MM.1S (cell line): ENCODE data around the gene CDC6.

Source experiments
- DNase-seq: peaks from one replicate; pipeline ENCODE4 v3.0.0-alpha.2; 2015
- H2AFZ ChIP-seq: fragments of 300-600 bp; sonication (generic); 2 replicates; pipeline ENCODE4 v1.6.0; 2016; ENCODE audit warnings: antibody characterized with exemption, low read length
- H3F3A ChIP-seq: fragments of 300-600 bp; sonication (generic); 2 replicates; pipeline ENCODE4 v1.6.1; 2016; ENCODE audit warnings: mild to moderate bottlenecking, antibody characterized with exemption, low read length, moderate library complexity, mixed read lengths; ENCODE audit not compliant: insufficient read depth
- H3K27ac ChIP-seq: fragments of 300-600 bp; sonication (generic); 2 replicates; pipeline ENCODE4 v1.5.1; 2016; ENCODE audit warnings: mild to moderate bottlenecking, low read length
- H3K27me3 ChIP-seq: fragments of 300-600 bp; sonication (generic); replicated peaks from 2 replicates; pipeline ENCODE4 v1.6.0; 2016; ENCODE audit warnings: low read length; ENCODE audit not compliant: insufficient read depth
- H3K36me3 ChIP-seq: fragments of 300-600 bp; sonication (generic); replicated peaks from 2 replicates; pipeline ENCODE4 v1.6.1; 2016; ENCODE audit warnings: mild to moderate bottlenecking, low read length, mixed read lengths; ENCODE audit not compliant: insufficient read depth
- H3K4me1 ChIP-seq: fragments of 300-600 bp; sonication (generic); 2 replicates; pipeline ENCODE4 v1.6.1; 2016; ENCODE audit warnings: low read length, mixed read lengths
- H3K4me2 ChIP-seq: fragments of 300-600 bp; sonication (generic); 2 replicates; pipeline ENCODE4 v1.6.0; 2016; ENCODE audit warnings: low read depth, low read length
- H3K4me3 ChIP-seq: fragments of 300-600 bp; sonication (generic); 2 replicates; pipeline ENCODE4 v1.5.1; 2016; ENCODE audit warnings: low read length, mixed read lengths
- H3K79me2 ChIP-seq: fragments of 300-600 bp; sonication (generic); 2 replicates; pipeline ENCODE4 v1.6.1; 2016; ENCODE audit warnings: mixed run types, low read length, mixed read lengths
- H3K9ac ChIP-seq: fragments of 300-600 bp; sonication (generic); 2 replicates; pipeline ENCODE4 v1.6.1; 2016; ENCODE audit warnings: low read length, mixed read lengths
- H3K9me2 ChIP-seq: fragments of 300-600 bp; sonication (generic); replicated peaks from 2 replicates; pipeline ENCODE4 v1.6.1; 2016; ENCODE audit warnings: mild to moderate bottlenecking, low read length, mixed read lengths; ENCODE audit not compliant: insufficient read depth
- H3K9me3 ChIP-seq: fragments of 300-600 bp; sonication (generic); replicated peaks from 2 replicates; pipeline ENCODE4 v1.6.1; 2016; ENCODE audit warnings: mild to moderate bottlenecking, low read length, mixed read lengths; ENCODE audit not compliant: insufficient read depth
- H4K20me1 ChIP-seq: fragments of 300-600 bp; sonication (generic); 2 replicates; pipeline ENCODE4 v1.6.1; 2016; ENCODE audit warnings: mild to moderate bottlenecking, low read length, moderate library complexity, mixed read lengths; ENCODE audit not compliant: insufficient read depth
- EZH2 ChIP-seq: fragments of 300-600 bp; sonication (generic); optimal IDR thresholded peaks from 2 replicates; pipeline ENCODE3; 2017; ENCODE audit warnings: low read depth, mild to moderate bottlenecking, antibody characterized with exemption, low read length, mixed read lengths
- EZH2phosphoT487 ChIP-seq: fragments of 300-600 bp; sonication (generic); IDR thresholded peaks from 2 replicates; pipeline ENCODE4 v1.6.1; 2018; ENCODE audit warnings: antibody characterized with exemption, low read length
- TF ChIP-seq, protein P1 (sequence below): fragments of 300-600 bp; sonication (generic); IDR thresholded peaks from 2 replicates; pipeline ENCODE4 v1.5.1; 2016; ENCODE audit warnings: antibody characterized with exemption, low read length, mixed read lengths

CDC6 gene

GRCh38 chr17:40248507-40248906 is 39.2 kb upstream of the CDC6 start:
- no peak overlapping the region for H3K27ac ChIP-seq
- no peaks in the 10 kb centered on the region for H3K27me3 ChIP-seq
- no peak overlapping the region for H3K4me3 ChIP-seq
- H3K79me2 ChIP-seq = peaks cover 56% of the 10 kb centered on the region
- no peak overlapping the region for H3K9ac ChIP-seq
- TF ChIP-seq, protein P1, sequence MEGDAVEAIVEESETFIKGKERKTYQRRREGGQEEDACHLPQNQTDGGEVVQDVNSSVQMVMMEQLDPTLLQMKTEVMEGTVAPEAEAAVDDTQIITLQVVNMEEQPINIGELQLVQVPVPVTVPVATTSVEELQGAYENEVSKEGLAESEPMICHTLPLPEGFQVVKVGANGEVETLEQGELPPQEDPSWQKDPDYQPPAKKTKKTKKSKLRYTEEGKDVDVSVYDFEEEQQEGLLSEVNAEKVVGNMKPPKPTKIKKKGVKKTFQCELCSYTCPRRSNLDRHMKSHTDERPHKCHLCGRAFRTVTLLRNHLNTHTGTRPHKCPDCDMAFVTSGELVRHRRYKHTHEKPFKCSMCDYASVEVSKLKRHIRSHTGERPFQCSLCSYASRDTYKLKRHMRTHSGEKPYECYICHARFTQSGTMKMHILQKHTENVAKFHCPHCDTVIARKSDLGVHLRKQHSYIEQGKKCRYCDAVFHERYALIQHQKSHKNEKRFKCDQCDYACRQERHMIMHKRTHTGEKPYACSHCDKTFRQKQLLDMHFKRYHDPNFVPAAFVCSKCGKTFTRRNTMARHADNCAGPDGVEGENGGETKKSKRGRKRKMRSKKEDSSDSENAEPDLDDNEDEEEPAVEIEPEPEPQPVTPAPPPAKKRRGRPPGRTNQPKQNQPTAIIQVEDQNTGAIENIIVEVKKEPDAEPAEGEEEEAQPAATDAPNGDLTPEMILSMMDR = no peak
- no peak for TF ChIP-seq EZH2phosphoT487
- TF ChIP-seq EZH2 = no peak
- H2AFZ ChIP-seq = no peak overlapping the region
- H3K9me2 ChIP-seq = no peaks in the 10 kb centered on the region
- H3K4me2 ChIP-seq = no peak overlapping the region
- H3K4me1 ChIP-seq = no peaks in the 10 kb centered on the region
- no peaks in the 10 kb centered on the region for H3K9me3 ChIP-seq
- H4K20me1 ChIP-seq = no peaks in the 10 kb centered on the region
- no peak for DNase-seq
- no peaks in the 10 kb centered on the region for H3K36me3 ChIP-seq
- H3F3A ChIP-seq = no peaks in the 10 kb centered on the region

DNA sequence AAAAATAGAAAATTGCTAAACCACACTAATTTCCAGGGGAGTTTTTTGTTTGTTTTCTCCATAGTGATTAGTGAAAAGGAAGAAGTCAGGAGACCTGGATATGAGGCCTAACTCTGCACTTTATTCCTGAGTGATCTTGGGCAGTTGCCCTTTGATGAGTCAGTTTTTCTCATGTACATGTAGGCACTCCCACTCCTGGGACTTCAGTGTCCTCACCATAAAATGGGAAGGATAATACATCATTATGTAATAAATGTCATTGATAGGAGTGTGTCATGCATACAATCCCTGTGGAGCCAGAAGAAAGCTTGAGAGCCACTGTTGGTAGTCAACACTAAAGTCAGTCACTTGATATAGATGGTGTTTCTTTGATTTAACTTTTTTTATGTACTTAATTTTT is 36.1 kb upstream of the CDC6 start:
- Histone ChIP-seq H3K79me2 (peaks cover 52% of the 10 kb centered on the region), H3K36me3 (no peaks in the 10 kb centered on the region), H3K27me3 (no peaks in the 10 kb centered on the region), H3K9me3 (no peaks in the 10 kb centered on the region), H3K9me2 (no peaks in the 10 kb centered on the region), H3K4me3 (no peak overlapping the region), H3K27ac (no peak overlapping the region), H2AFZ (no peak overlapping the region), H3K9ac (no peak overlapping the region), H3K4me1 (no peaks in the 10 kb centered on the region), H3K4me2 (no peak overlapping the region), H3F3A (no peaks in the 10 kb centered on the region), H4K20me1 (no peaks in the 10 kb centered on the region)
- DNase-seq = no peak
- no peak for TF ChIP-seq EZH2
- TF ChIP-seq EZH2phosphoT487 = no peak
- TF ChIP-seq, protein P1 = no peak

GRCh38 chr17:40253565-40253964 is 34.1 kb upstream of the CDC6 start:
- TF ChIP-seq EZH2phosphoT487 (no peak), EZH2 (no peak)
- TF ChIP-seq, protein P1 = no peak
- no peaks in the 10 kb centered on the region for H3K27me3 ChIP-seq
- H3K9me3 ChIP-seq = no peaks in the 10 kb centered on the region
- no peaks in the 10 kb centered on the region for H3F3A ChIP-seq
- no peak for DNase-seq
- H3K4me1 ChIP-seq = no peaks in the 10 kb centered on the region
- no peaks in the 10 kb centered on the region for H4K20me1 ChIP-seq
- no peak overlapping the region for H2AFZ ChIP-seq
- no peak overlapping the region for H3K27ac ChIP-seq
- H3K36me3 ChIP-seq = no peaks in the 10 kb centered on the region; the same call in 1 of the 2 replicates
- no peak overlapping the region for H3K4me3 ChIP-seq
- H3K9me2 ChIP-seq = no peaks in the 10 kb centered on the region
- H3K4me2 ChIP-seq = no peak overlapping the region
- no peak overlapping the region for H3K9ac ChIP-seq
- peaks cover 43% of the 10 kb centered on the region for H3K79me2 ChIP-seq
